ENCODE data around the gene ARHGEF25. TPM values are rescaled to one million over a fixed set of nuclear protein-coding genes. Genes with fewer than 3 reads are reported as not detected.
"Not testable (repeated sequence)": the region's sequence is repeated elsewhere in the genome, so short reads cannot be mapped to it uniquely, and the experiment has no call there.

Gene ARHGEF25
- total RNA-seq, 6 experiments from 2014 or later = 0.92 to 2.0 (median 1.3) TPM

- no peak overlapping the region for H3K27ac ChIP-seq
- intact Hi-C loops (cut with DNase I) = no loop called here
- no peak overlapping the region for H3K4me3 ChIP-seq
- TF ChIP-seq CTCF (IDR thresholded peaks at IDR 0.05) = no peak
- no peak for TF ChIP-seq POLR2A (IDR thresholded peaks at IDR 0.05)
- no peak for ATAC-seq
- H3K36me3 ChIP-seq = no peaks in the 10 kb centered on the region
- DNase-seq = no peak
- H3K4me1 ChIP-seq = peaks cover 0 to 8% (median 0%) of the 10 kb centered on the region in 4 donors
- H3K27me3 ChIP-seq = peaks cover 0 to 21% of the 10 kb centered on the region in 2 donors
- 64% methylated on average over 3 of the region's 5 CpGs for WGBS (ENCODE audit: insufficient coverage, low coverage, low lambda C conversion rate, missing lambda C conversion rate)
- H3K9me3 ChIP-seq = no peaks in the 10 kb centered on the region
Measured at GRCh38 chr12:57615637-57616036, 4.4 kb downstream of the ARHGEF25 start.

DNA sequence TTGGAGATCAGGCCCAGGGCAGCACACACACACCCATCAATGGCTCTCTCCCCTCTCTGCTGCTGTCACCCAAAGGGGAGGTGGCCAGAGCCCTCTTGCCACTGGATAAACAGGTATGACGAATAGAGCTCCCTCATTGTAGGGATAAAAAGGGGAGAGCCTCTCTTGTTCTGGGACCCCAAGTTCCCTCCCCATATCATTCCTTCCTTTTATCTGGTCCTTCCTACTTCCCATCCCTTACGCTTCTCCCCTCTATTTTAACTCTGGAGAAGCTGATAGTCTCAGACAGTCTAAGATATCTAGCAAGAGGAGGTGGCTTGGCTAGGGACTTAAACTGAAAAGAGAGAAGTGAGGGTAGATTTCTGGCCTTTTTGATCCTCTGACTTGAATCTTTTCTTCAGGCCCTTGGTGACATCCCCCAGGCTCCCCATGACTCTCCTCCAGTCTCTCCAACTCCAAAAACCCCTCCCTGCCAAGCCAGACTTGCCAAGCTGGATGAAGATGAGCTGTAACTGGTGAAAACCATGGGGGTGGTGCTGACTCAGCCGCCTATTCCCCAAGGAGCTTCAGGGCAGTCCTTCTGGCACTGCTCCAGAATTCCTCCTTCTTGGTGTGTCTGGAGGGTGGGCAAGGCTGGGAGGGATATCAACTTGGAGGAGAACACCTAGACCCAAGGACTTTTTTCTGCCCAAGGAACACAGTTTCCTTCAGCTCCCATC lies 5.3 kb downstream of the ARHGEF25 start:
- H3K4me1 ChIP-seq = peaks cover 0 to 8% (median 4%) of the 10 kb centered on the region in 4 donors
- H3K27ac ChIP-seq = no peak overlapping the region
- peaks cover 0 to 24% of the 10 kb centered on the region in 2 donors for H3K27me3 ChIP-seq
- intact Hi-C loops (cut with DNase I) = no loop called here
- ATAC-seq (no peak), DNase-seq (no peak)
- no peak overlapping the region for H3K4me3 ChIP-seq
- WGBS (ENCODE audit: insufficient coverage, low coverage, low lambda C conversion rate, missing lambda C conversion rate) = 20% methylated on average over 1 of the region's 3 CpGs
- TF ChIP-seq POLR2A (IDR thresholded peaks at IDR 0.05) = no peak
- TF ChIP-seq CTCF (IDR thresholded peaks at IDR 0.05) = no peak
- no peaks in the 10 kb centered on the region for H3K36me3 ChIP-seq
- H3K9me3 ChIP-seq = no peaks in the 10 kb centered on the region

DNA sequence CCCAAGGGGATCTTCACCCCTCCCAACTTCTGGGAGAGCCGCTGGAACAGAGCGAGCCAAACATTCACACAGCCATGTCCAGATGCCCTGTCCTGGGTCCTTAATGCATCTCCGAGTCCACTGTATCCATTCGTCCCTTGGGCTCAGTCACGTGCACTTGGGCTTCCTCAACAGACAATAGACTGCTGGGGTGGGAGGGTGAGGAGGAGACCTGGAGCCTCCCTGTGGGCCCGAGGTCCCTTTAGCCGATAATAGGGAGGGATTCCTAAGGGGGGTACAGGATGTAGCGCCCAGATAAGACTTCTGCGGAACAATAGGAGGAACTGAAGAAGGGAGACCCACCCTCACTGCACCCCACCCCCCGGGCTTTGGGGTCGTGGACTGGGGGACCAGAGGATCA lies 6.7 kb downstream of the ARHGEF25 start:
- DNase-seq (no peak), ATAC-seq (no peak)
- intact Hi-C loops (cut with DNase I) = no loop called here
- H3K27ac ChIP-seq = no peak overlapping the region
- H3K9me3 ChIP-seq = no peaks in the 10 kb centered on the region
- peaks cover 0 to 13% (median 6%) of the 10 kb centered on the region in 4 donors for H3K4me1 ChIP-seq
- peaks cover 0 to 33% of the 10 kb centered on the region in 2 donors for H3K27me3 ChIP-seq
- H3K36me3 ChIP-seq = no peaks in the 10 kb centered on the region
- H3K4me3 ChIP-seq = no peak overlapping the region
- 41% methylated on average over 10 of the region's 11 CpGs for whole genome bisulfite sequencing (ENCODE audit: insufficient coverage, low coverage, low lambda C conversion rate, missing lambda C conversion rate)
- TF ChIP-seq CTCF (IDR thresholded peaks at IDR 0.05) = no peak
- TF ChIP-seq POLR2A (IDR thresholded peaks at IDR 0.05) = no peak

DNA sequence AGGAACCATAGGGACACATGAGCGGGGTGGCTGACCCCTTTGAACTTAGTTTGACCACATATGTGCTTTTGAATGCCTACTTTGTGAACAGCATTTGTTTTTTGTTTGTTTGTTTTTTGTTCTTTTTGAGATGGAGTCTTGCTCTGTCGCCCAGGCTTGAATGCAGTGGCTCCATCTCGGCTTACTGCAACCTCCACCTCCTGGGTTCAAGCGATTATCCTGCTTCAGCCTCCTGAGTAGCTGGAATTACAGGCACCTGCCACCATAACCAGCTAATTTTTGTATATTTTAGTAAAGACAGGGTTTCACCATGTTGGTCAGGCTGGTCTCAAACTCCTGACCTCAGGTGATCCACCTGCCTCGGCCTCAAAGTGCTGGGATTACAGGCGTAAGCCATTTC lies 7.2 kb downstream of the ARHGEF25 start:
- ATAC-seq; H3K9me3 ChIP-seq; H3K4me3 ChIP-seq; DNase-seq; H3K36me3 ChIP-seq; intact Hi-C loops (cut with DNase I); H3K27ac ChIP-seq: not testable (repeated sequence)
- WGBS (ENCODE audit: insufficient coverage, low coverage, low lambda C conversion rate, missing lambda C conversion rate) = 83% methylated on average over 6 of the region's 6 CpGs
- peaks cover 0 to 33% of the 10 kb centered on the region in 2 donors for H3K27me3 ChIP-seq
- H3K4me1 ChIP-seq = peaks cover 0 to 13% (median 6%) of the 10 kb centered on the region in 4 donors

DNA sequence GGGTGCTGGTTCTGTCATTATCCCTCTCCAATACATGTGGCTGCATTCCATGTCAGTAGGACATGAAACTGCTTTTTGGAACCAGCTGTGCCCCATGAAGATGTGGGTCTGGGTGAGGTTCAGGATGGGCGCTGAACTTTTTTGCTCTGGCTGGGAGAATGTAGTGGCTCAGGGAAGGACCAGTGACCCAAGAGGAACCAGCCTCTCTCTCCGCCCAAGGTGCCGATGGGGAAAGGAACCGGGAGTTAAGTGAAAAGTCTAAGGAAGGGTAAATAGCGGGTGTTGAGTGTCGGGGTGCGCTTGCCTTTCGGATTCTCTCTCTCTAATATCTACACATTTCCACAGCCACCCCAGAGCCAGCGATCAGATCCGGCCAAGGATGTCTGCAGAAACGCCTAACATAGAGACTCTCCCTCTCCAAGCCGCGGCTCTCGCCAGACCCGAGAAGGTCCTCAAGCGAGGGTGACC lies 7.8 kb downstream of the ARHGEF25 start:
- H3K9me3 ChIP-seq = no peaks in the 10 kb centered on the region
- DNase-seq = no peak
- peaks cover 0 to 33% of the 10 kb centered on the region in 2 donors for H3K27me3 ChIP-seq
- no peaks in the 10 kb centered on the region for H3K36me3 ChIP-seq
- TF ChIP-seq POLR2A (IDR thresholded peaks at IDR 0.05) = no peak
- 62% methylated on average over 5 of the region's 16 CpGs for WGBS (ENCODE audit: insufficient coverage, low coverage, low lambda C conversion rate, missing lambda C conversion rate)
- H3K27ac ChIP-seq = no peak overlapping the region
- intact Hi-C loops (cut with DNase I) = no loop called here
- no peak for ATAC-seq
- no peak overlapping the region for H3K4me3 ChIP-seq
- H3K4me1 ChIP-seq = peaks cover 0 to 13% (median 6%) of the 10 kb centered on the region in 4 donors
